Glomerular endothelial cell (primary cell): ENCODE data around the gene CC2D1A. TPM values are rescaled to one million over a fixed set of nuclear protein-coding genes. Genes with fewer than 3 reads are reported as not detected.

Experiments
- DNase-seq: peaks from one replicate; pipeline ENCODE4 v3.0.0-alpha.2; 2011; ENCODE audit warnings: low read depth, low spot score; ENCODE audit errors: extremely low read depth
- total RNA-seq: library from RNA; depleted of rRNA; stranded (reverse); fragments of >200 nt; gene quantifications from 2 replicates; pipeline ENCODE4 v1.2.3, GENCODE V29; 2015

Gene CC2D1A
- total RNA-seq, 1 donor from 2014 or later, result 36.0 TPM

DNA sequence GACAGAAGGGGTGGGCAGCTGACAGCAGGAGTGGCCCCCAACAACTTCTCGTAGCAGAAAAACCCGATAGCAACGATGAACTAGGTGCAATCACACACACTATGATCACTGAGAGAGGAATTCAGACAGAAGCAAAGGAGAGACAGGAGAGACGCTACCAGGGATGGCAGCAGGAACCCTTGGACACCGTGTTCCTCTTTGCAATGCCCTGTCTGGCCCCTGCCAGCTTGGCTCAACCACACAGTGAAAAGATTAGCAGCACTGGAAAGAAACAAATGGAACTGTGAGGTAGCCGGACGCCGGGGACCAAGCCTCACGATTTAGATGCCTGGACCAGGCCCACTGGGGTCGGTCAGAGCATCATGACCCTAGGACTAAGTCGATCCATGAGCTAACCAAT lies 69.9 kb downstream of the CC2D1A start:
- no peak for DNase-seq

DNA sequence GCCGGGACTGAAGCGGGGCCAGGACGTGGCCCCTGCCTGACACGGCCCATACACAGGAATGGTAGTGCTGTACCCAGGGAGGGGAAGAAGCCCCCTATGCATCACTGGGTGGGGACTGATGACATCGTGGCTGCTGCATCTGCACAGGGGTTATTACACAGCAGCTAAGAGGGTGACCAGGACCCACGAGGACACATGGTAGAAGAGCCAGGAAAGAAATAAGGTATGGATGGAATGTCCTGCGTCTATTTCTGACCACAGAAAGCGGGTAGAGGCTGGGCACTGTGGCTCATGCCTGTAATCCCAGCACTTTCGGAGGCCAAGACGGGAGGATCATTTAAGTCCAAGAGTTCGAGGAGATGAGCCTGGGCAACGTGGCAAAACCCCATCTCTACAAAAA lies 70.4 kb downstream of the CC2D1A start:
- no peak for DNase-seq

DNA sequence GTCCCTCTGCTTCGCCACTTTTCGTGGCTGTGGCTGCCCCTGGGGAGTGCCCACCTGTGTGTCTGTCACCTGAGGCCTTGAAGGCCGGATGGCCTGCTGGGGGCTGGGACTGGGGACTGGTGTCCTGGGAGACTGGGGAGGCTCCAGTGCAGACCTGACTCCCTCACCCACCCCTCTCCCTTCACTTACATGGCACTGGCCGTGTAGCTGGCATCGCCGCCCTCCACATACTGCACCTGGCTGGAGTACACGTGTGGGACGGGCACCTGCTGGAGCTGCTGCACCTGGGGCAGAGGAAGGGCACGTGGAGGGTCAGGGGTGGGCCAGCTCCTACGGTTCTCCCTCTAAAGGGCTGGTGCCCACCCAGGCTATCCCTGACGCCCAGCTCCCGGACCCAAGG lies 71.8 kb downstream of the CC2D1A start:
- DNase-seq, result no peak

DNA sequence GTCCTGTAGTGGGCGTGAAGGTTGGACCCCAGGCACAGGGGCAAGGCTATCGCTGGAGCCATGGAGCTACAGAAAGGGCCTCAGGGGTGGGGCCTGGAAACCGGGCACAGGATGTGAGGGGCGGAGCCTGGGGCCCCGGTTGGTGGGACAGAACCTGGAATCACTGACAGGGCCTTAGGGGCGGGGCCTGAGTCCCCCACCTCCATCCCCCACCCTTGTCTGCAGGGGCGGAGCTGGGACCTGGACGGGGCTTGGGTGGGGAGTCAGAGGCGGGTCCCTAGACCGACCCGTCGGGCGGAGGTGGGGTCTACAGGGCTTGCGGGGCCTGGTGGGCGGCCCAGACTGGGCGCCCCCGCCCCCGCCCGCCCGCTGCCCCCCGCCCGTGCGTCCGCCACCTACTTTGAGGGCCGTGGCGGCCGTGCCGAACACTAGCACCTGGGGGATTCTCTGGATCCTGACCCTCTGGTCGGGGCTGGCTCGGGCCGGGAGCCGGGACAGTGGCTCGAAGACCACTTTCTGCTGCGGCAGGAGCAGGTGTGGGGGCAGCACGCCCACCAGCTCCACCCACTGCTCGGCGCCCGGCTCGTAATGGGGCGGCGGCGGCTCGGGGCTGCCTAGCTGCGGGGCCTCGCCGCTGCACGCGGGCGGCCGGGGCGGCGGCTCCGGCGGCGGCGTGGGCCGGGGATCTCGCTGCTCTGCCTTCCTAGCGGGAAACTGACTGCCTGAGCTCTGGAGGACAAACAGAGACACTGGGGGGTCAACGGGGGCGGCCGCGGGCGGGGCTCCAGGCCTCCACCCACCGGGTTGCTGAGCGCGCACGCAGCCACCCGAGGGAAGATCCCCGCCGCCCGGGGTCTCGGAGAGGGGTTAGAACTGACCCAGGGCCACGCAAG lies 72.6 kb downstream of the CC2D1A start:
- DNase-seq, result no peak

DNA sequence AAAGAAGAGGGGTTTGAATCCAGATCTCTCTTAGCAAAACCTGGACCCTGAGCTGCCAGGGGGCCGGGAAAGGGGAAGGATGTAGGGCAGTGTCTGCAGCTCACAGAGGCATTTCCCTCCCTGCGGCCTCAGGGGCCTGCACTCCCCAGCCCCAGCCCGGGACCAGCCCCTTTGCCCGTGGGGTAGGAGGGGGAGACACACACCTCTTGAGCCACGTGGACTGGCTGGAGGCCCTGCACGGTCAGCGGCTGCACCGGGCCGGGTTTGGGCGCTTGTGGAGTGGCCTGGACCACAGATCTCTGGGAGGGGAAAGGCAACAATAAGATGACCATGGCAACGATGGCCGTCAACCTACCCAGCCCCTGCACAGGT lies 73.2 kb downstream of the CC2D1A start:
- no peak for DNase-seq

DNA sequence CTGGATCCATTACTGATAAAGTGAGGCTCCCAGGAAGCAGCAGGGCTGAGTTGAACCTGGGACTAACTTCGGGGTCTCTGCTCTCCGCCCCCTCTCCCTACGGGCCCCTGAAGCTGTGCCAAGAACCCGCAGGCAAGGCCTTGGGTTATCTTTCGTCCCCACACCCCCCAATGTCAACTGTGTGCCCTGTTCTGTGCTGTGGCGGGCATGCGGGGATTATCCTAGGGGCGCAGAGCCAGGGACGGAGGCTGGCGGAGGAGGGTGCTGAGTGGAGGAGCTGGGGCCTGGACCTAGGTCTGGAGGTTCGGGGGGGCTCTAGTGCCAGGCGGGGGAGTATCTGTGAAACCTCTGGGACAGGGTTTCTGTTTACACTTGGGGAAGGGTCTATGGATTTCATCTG lies 73.7 kb downstream of the CC2D1A start:
- no peak for DNase-seq

DNA sequence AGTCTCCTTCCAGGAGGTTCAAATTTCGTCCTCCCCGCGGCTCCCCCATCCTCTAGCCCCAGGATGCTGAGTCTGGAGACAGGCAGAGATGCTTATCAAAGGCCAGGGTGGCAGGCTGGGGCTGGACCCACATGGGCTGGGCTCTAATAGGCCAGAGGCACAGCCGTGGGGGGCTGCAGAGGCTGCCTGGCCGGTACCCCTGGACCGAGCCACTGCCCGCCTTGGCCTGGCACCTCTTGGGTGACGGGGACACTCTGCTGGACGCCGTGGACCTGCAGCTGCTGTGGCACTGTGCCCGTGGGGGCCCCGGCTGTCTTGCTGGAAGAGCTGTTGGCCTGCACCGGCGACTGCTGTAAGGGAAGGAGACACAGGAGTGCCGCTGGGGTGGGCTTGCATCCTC lies 74.3 kb downstream of the CC2D1A start:
- no peak for DNase-seq

Other genes with a start within 250 kb of the CC2D1A start
- 34.0 and 74.2 TPM in 2 replicates for gene MRI1, start 141.7 kb upstream of the CC2D1A start, total RNA-seq
- 200 and 202 TPM in 2 replicates for gene C19orf53, start 131.7 kb upstream of the CC2D1A start, total RNA-seq
- gene ZSWIM4, start 110.8 kb upstream of the CC2D1A start, total RNA-seq, result 20.4 and 44.7 TPM in 2 replicates
- gene NANOS3, start 29.1 kb upstream of the CC2D1A start, total RNA-seq, result 1.6 TPM in 1 of 2 replicates, not detected in the other
- gene BRME1, start 84 bp upstream of the CC2D1A start, total RNA-seq, result 0.15 and 1.4 TPM in 2 replicates
- 0.18 and 1.3 TPM in 2 replicates for gene PODNL1, start 32.2 kb downstream of the CC2D1A start, total RNA-seq
- gene DCAF15, start 46.3 kb downstream of the CC2D1A start, total RNA-seq, result 22.7 and 30.0 TPM in 2 replicates
- gene RFX1, start 100.1 kb downstream of the CC2D1A start, total RNA-seq, result 6.7 and 8.2 TPM in 2 replicates
- not detected in 2 replicates for gene RLN3, start 121.9 kb downstream of the CC2D1A start, total RNA-seq
- 8.4 and 13.5 TPM in 2 replicates for gene IL27RA, start 125.6 kb downstream of the CC2D1A start, total RNA-seq
- not detected in 2 replicates for gene PALM3, start 155.9 kb downstream of the CC2D1A start, total RNA-seq
- 0.41 and 0.78 TPM in 2 replicates for gene MISP3, start 166.6 kb downstream of the CC2D1A start, total RNA-seq
- not detected in 2 replicates for gene C19orf67, start 179.6 kb downstream of the CC2D1A start, total RNA-seq
- 26.5 and 43.0 TPM in 2 replicates for gene SAMD1, start 184.6 kb downstream of the CC2D1A start, total RNA-seq
- gene PRKACA, start 211.6 kb downstream of the CC2D1A start, total RNA-seq, result 79.6 and 83.4 TPM in 2 replicates
- gene ASF1B, start 230.4 kb downstream of the CC2D1A start, total RNA-seq, result 3.6 and 17.7 TPM in 2 replicates